H7 (cell line): ENCODE data around the gene PBOV1. TPM values are rescaled to one million over a fixed set of nuclear protein-coding genes. Genes with fewer than 3 reads are reported as not detected.

ENCODE experiments used
- DNase-seq: peaks from one replicate; pipeline ENCODE4 v3.0.0; 2012
- H3K27me3 ChIP-seq: 2 replicates; pipeline ENCODE4 v1.6.0; 2011; ENCODE audit warnings: mild to moderate bottlenecking, low read length; ENCODE audit not compliant: control insufficient read depth, insufficient read depth
- H3K36me3 ChIP-seq: replicated peaks from 2 replicates; pipeline ENCODE4 v1.5.1; 2011; ENCODE audit warnings: low read length; ENCODE audit not compliant: control insufficient read depth, insufficient read depth
- H3K4me3 ChIP-seq: 2 replicates; pipeline ENCODE4 v1.5.1; 2011; ENCODE audit warnings: low read depth, mild to moderate bottlenecking, control low read depth, low read length, moderate library complexity; ENCODE audit not compliant: insufficient read depth
- total RNA-seq: library from RNA; depleted of rRNA; stranded (reverse); fragments of >200 nt; shearing (Covaris generic); gene quantifications from 2 replicates; pipeline ENCODE4 v1.2.3, GENCODE V29; 2014

The PBOV1 gene
- total RNA-seq, 1 experiment from 2014 or later: not detected

GRCh38 chr6:138205437-138206094 is 12.7 kb downstream of the PBOV1 start:
- H3K4me3 ChIP-seq: no peak overlapping the region
- DNase-seq: no peak
- no peaks in the 10 kb centered on the region for H3K36me3 ChIP-seq
- H3K27me3 ChIP-seq: no peaks in the 10 kb centered on the region

- Histone ChIP-seq H3K36me3 (no peaks in the 10 kb centered on the region), H3K27me3 (no peaks in the 10 kb centered on the region), H3K4me3 (no peak overlapping the region)
- no peak for DNase-seq
Measured at GRCh38 chr6:138204792-138205384, 13.4 kb downstream of the PBOV1 start.

- Histone ChIP-seq H3K36me3 (no peaks in the 10 kb centered on the region), H3K4me3 (no peak overlapping the region), H3K27me3 (no peaks in the 10 kb centered on the region)
- DNase-seq: no peak
Measured at GRCh38 chr6:138204303-138204702, 14.0 kb downstream of the PBOV1 start.

- H3K27me3 ChIP-seq: no peaks in the 10 kb centered on the region
- H3K36me3 ChIP-seq: no peaks in the 10 kb centered on the region
- DNase-seq: no peak
- no peak overlapping the region for H3K4me3 ChIP-seq
Measured at GRCh38 chr6:138203315-138203714, 15.0 kb downstream of the PBOV1 start.

- DNase-seq: no peak
- H3K36me3 ChIP-seq: no peaks in the 10 kb centered on the region
- no peaks in the 10 kb centered on the region for H3K27me3 ChIP-seq
- H3K4me3 ChIP-seq: no peak overlapping the region
Measured at GRCh38 chr6:138201836-138202235, 16.5 kb downstream of the PBOV1 start.

GRCh38 chr6:138198430-138199091 is 19.7 kb downstream of the PBOV1 start:
- H3K36me3 ChIP-seq: no peaks in the 10 kb centered on the region
- H3K27me3 ChIP-seq: no peaks in the 10 kb centered on the region
- peak; percentile 11 for DNase-seq
- H3K4me3 ChIP-seq: no peak overlapping the region

GRCh38 chr6:138197570-138197969 is 20.7 kb downstream of the PBOV1 start:
- H3K4me3 ChIP-seq: no peak overlapping the region
- no peaks in the 10 kb centered on the region for H3K36me3 ChIP-seq
- DNase-seq: no peak
- H3K27me3 ChIP-seq: no peaks in the 10 kb centered on the region

- Histone ChIP-seq H3K27me3 (no peaks in the 10 kb centered on the region), H3K36me3 (no peaks in the 10 kb centered on the region), H3K4me3 (no peak overlapping the region)
- DNase-seq: no peak
Measured at GRCh38 chr6:138196122-138196738, 22.1 kb downstream of the PBOV1 start.

- no peak overlapping the region for H3K4me3 ChIP-seq
- H3K36me3 ChIP-seq: no peaks in the 10 kb centered on the region
- no peaks in the 10 kb centered on the region for H3K27me3 ChIP-seq
- DNase-seq: no peak
Measured at GRCh38 chr6:138194287-138194686, 24.0 kb downstream of the PBOV1 start.

GRCh38 chr6:138188278-138188941 is 29.9 kb downstream of the PBOV1 start:
- no peaks in the 10 kb centered on the region for H3K36me3 ChIP-seq
- no peak for DNase-seq
- H3K27me3 ChIP-seq: no peaks in the 10 kb centered on the region
- no peak overlapping the region for H3K4me3 ChIP-seq

GRCh38 chr6:138187156-138187555 is 31.1 kb downstream of the PBOV1 start:
- Histone ChIP-seq H3K27me3 (no peaks in the 10 kb centered on the region), H3K4me3 (no peak overlapping the region), H3K36me3 (no peaks in the 10 kb centered on the region)
- DNase-seq: no peak

GRCh38 chr6:138184230-138184629 is 34.1 kb downstream of the PBOV1 start:
- Histone ChIP-seq H3K36me3 (no peaks in the 10 kb centered on the region), H3K27me3 (no peaks in the 10 kb centered on the region), H3K4me3 (no peak overlapping the region)
- DNase-seq: no peak

- no peak for DNase-seq
- H3K27me3 ChIP-seq: no peaks in the 10 kb centered on the region
- no peaks in the 10 kb centered on the region for H3K36me3 ChIP-seq
- H3K4me3 ChIP-seq: no peak overlapping the region
Measured at GRCh38 chr6:138183790-138184134, 34.5 kb downstream of the PBOV1 start.

GRCh38 chr6:138182939-138183789 is 35.1 kb downstream of the PBOV1 start:
- H3K27me3 ChIP-seq: no peaks in the 10 kb centered on the region
- peak; percentile 55 for DNase-seq
- H3K36me3 ChIP-seq: no peaks in the 10 kb centered on the region
- no peak overlapping the region for H3K4me3 ChIP-seq
